Measurements from ENCODE around the gene FGF7. TPM values are rescaled to one million over a fixed set of nuclear protein-coding genes. Genes with fewer than 3 reads are reported as not detected.
"Not testable (repeated sequence)": the region's sequence is repeated elsewhere in the genome, so short reads cannot be mapped to it uniquely, and the experiment has no call there.

FGF7 gene
- 100 to 1,000 TPM; 125 to 183 TPM for total RNA-seq
- long read RNA-seq, donor 1, full-length matches to known transcripts, result 17 of 30 reads
- long read RNA-seq, donor 1, partial matches to known transcripts, result 7 of 30 reads
- long read RNA-seq, donor 1, other reads (novel, unspliced or antisense), result 6 of 30 reads
- long read RNA-seq, donor 2, full-length matches to known transcripts, result 99 of 139 reads
- long read RNA-seq, donor 2, partial matches to known transcripts, result 22 of 139 reads
- long read RNA-seq, donor 2, other reads (novel, unspliced or antisense), result 18 of 139 reads

DNA sequence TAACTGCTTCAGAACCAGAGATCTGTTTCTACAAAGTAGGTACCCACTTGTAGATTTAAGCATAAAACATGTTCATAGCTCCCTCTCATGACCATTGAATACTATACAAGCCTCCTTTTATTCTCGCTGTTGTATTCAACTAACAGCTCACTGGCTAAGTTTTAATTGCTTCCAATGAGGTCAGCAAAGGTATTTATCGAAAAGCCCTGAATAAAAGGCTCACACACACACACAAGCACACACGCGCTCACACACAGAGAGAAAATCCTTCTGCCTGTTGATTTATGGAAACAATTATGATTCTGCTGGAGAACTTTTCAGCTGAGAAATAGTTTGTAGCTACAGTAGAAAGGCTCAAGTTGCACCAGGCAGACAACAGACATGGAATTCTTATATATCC lies at the start of gene FGF7:
Gene FGF7, plus strand, starts transcription at position 222 of the 400 bp plus-strand sequence. CDS start 1,056 bp downstream, outside the sequence.
- no peak for DNase-seq (ENCODE audit: low spot score)
- intact Hi-C loops (cut with DNase I), result loop anchor here in 1 of 2 donors (10.0 kb wide), 2 partner anchors 202 to 632 kb away; partner anchors contain the start of genes DTWD1 and FAM227B

GRCh38 chr15:49379996-49380395 lies 43.0 kb upstream of the FGF7 start:
- peak; percentile 32 for DNase-seq (ENCODE audit: low spot score)
- intact Hi-C loops (cut with DNase I), result no loop called here

DNA sequence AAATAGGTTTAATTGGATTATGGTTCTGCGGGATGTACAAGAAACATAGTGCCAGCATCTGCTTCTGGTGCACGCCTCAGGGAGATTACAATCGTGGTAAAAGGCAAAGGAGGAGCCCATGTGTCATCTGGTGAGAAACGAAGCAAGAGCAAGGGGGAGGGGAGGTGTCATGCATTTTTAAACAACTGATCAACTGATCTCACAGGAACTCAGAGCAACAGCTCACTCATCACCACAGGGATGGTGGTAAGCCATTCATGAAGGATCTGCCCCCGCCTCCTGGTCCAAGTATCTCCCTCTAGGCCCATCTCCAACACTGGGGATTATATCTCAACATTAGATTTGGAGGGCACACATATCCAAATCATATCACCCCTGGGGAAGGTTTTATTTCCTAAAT lies 42.1 kb upstream of the FGF7 start:
- no peak for DNase-seq (ENCODE audit: low spot score)
- intact Hi-C loops (cut with DNase I), result no loop called here

DNA sequence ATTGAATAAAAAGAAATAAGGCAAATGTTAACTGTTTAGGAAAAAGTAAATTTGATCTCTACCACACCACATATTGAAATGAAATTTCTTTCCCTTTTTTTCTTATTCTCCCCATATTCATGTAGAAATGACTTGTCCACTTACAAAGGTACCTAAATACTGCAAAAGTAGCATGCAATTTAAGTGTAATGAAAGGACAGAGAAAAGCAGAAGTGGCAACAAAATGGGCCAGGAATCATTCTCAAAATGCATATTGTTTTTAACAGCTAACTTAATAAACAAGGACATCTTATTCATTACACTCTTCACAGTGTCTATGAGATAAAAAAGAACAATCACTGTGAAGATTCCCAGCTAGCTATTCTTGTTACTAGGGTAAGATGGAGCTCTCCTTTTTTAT lies 40.6 kb upstream of the FGF7 start:
- intact Hi-C loops (cut with DNase I), result no loop called here
- DNase-seq (ENCODE audit: low spot score), result no peak

DNA sequence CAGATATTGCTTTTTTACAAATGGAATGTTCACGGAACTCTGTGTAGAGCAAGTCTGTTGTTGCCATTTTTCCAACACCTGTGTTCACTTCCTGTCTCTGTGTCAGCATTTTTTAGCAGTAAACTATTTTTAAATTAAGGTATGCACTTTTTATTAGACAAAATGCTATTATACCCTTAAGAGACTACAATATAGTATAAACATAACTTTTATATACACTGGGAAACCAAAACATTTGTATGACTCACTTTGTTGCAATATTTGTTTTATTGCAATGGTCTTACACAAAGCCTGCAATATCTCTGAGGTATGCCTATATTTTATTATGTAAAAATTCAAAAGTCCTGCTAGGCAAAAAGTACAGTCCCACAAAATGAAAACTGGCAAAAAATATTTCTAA lies 39.8 kb upstream of the FGF7 start:
- intact Hi-C loops (cut with DNase I), result no loop called here
- DNase-seq (ENCODE audit: low spot score), result no peak

GRCh38 chr15:49387471-49387870 lies 35.6 kb upstream of the FGF7 start:
- no peak for DNase-seq (ENCODE audit: low spot score)
- intact Hi-C loops (cut with DNase I), result no loop called here

GRCh38 chr15:49402515-49403296 lies 20.3 kb upstream of the FGF7 start:
- intact Hi-C loops (cut with DNase I); DNase-seq (ENCODE audit: low spot score): not testable (repeated sequence)

GRCh38 chr15:49406352-49407118 lies 16.5 kb upstream of the FGF7 start:
- peak; percentile 72 for DNase-seq (ENCODE audit: low spot score)
- intact Hi-C loops (cut with DNase I), result no loop called here

- intact Hi-C loops (cut with DNase I), result loop anchor here in 1 of 2 donors (10.0 kb wide), 1 partner anchor 176 kb away; no protein-coding TSS in a partner anchor
- no peak for DNase-seq (ENCODE audit: low spot score)
Measured at GRCh38 chr15:49410641-49411040, 12.4 kb upstream of the FGF7 start.

DNA sequence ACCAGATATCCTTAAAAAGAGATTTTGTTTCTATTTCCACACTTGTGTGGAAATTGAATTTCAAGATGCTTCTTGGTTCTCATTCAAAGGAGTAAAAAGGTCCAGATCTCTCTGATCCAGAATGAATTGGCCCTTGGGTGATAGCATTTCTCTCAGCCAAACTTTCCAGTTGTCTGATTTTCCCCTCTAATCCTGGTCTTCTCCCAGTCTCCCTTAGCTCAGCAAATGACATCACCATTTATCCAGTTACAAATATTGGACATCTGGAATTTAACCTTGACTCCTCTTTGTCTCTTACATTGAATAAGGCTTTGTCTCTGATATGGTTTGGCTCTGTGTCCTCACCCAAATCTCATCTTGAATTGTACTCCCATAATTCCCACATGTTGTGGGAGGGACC lies 10.2 kb upstream of the FGF7 start:
- no peak for DNase-seq (ENCODE audit: low spot score)
- intact Hi-C loops (cut with DNase I), result loop anchor here in 1 of 2 donors (10.0 kb wide), 1 partner anchor 178 kb away; no protein-coding TSS in a partner anchor

DNA sequence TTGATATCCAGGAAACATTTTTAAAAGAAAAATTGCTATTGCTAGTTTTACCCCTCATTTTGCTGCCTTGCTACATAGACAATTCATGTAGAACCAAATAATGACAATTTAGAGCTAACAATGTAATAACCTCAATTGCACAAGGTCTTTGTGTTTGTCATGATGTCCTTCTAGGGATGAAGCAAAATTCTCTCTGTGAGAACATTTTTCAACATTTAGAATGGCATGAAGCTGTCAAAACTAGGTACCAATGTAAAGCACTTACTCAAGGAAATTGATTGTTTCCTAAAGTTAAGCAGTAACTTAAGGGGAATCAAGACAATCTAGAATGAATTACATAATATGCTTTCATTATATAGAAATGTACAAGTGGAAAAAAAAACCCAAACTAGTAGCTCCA lies 7.9 kb upstream of the FGF7 start:
- no peak for DNase-seq (ENCODE audit: low spot score)
- intact Hi-C loops (cut with DNase I), result loop anchor here in 1 of 2 donors (10.0 kb wide), 1 partner anchor 180 kb away; no protein-coding TSS in a partner anchor

- intact Hi-C loops (cut with DNase I), result loop anchor here in 1 of 2 donors (10.0 kb wide), 1 partner anchor 181 kb away; no protein-coding TSS in a partner anchor
- DNase-seq (ENCODE audit: low spot score), result no peak
Measured at GRCh38 chr15:49415638-49416037, 7.4 kb upstream of the FGF7 start.

DNA sequence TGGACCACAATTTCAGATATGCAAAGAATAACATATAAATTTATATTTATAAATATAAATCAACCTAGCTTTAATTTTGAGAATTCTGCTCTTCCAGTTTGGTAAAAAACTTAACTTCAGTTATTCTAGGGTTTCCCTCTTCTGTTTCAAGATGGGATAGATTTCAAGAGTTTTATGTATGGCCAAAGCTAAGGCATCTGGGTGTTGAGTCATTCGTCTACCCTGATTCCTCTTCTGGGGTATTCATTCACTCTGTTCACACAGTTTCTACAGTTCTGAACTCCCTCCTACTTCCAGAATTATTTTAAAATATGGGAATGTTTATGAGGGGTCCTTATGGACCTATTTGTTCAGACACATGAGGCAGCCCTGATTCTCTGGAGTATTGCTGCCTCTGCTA lies 4.2 kb upstream of the FGF7 start:
- no peak for DNase-seq (ENCODE audit: low spot score)
- intact Hi-C loops (cut with DNase I), result loop anchor here in 1 of 2 donors (10.0 kb wide), 1 partner anchor 184 kb away; no protein-coding TSS in a partner anchor

- intact Hi-C loops (cut with DNase I), result loop anchor here in 1 of 2 donors (10.0 kb wide), 2 partner anchors 203 to 633 kb away; partner anchors contain the start of genes DTWD1 and FAM227B
- peak; percentile 76 for DNase-seq (ENCODE audit: low spot score)
Measured at GRCh38 chr15:49421991-49422390, 1.1 kb upstream of the FGF7 start.

DNA sequence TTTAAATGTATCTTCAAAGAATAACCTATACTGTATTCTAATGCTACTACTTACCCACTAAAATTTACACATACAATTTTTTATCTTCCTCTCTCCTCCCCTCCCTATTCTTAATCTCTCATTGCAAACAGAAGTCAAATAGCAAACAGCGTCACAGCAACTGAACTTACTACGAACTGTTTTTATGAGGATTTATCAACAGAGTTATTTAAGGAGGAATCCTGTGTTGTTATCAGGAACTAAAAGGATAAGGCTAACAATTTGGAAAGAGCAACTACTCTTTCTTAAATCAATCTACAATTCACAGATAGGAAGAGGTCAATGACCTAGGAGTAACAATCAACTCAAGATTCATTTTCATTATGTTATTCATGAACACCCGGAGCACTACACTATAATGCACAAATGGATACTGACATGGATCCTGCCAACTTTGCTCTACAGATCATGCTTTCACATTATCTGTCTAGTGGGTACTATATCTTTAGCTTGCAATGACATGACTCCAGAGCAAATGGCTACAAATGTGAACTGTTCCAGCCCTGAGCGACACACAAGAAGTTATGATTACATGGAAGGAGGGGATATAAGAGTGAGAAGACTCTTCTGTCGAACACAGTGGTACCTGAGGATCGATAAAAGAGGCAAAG lies 984 bp downstream of the FGF7 start:
- DNase-seq (ENCODE audit: low spot score), result no peak

GRCh38 chr15:49424954-49425353 lies 1.9 kb downstream of the FGF7 start:
- DNase-seq (ENCODE audit: low spot score), result no peak
- intact Hi-C loops (cut with DNase I), result loop anchor here in 1 of 2 donors (10.0 kb wide), 2 partner anchors 200 to 630 kb away; partner anchors contain the start of genes DTWD1 and FAM227B

More for the DNA sequence above, 984 bp downstream of the FGF7 start:
- intact Hi-C loops (cut with DNase I), result loop anchor here in 1 of 2 donors (10.0 kb wide), 2 partner anchors 201 to 631 kb away; partner anchors contain the start of genes DTWD1 and FAM227B

DNA sequence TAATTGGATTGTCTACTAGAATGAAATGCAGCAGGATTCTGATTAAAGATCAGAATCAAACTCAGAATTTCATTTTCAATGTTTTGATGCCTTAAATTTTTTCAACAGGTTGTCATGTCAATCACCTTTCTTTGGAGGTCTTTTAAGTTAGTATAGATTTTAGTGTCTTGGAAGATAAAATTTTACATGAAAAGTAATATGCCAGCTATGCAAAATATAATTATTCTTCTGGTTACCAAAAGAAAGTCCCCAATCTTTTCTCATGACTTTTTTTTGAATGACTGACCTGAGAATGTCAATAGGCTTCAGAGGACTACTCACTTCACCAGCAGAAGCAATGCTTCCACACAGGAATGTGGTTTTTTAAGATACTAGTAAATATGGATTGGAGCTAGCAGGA lies 4.3 kb downstream of the FGF7 start:
- DNase-seq (ENCODE audit: low spot score), result no peak
- intact Hi-C loops (cut with DNase I), result loop anchor here in 1 of 2 donors (10.0 kb wide), 2 partner anchors 197 to 627 kb away; partner anchors contain the start of genes DTWD1 and FAM227B

GRCh38 chr15:49428409-49429095 lies 5.5 kb downstream of the FGF7 start:
- intact Hi-C loops (cut with DNase I), result loop anchor here in 1 of 2 donors (10.0 kb wide), 2 partner anchors 196 to 626 kb away; partner anchors contain the start of genes DTWD1 and FAM227B
- no peak for DNase-seq (ENCODE audit: low spot score)

Measured in posterior vena cava (tissue), 2 donors.